ENCODE data around the gene GLRA2. TPM values are rescaled to one million over a fixed set of nuclear protein-coding genes. Genes with fewer than 3 reads are reported as not detected.
"Not testable (repeated sequence)": the region's sequence is repeated elsewhere in the genome, so short reads cannot be mapped to it uniquely, and the experiment has no call there.

GLRA2 gene
- total and polyA plus RNA-seq, 3 donors from 2014 or later = 0.31 TPM; not detected in 2

DNA sequence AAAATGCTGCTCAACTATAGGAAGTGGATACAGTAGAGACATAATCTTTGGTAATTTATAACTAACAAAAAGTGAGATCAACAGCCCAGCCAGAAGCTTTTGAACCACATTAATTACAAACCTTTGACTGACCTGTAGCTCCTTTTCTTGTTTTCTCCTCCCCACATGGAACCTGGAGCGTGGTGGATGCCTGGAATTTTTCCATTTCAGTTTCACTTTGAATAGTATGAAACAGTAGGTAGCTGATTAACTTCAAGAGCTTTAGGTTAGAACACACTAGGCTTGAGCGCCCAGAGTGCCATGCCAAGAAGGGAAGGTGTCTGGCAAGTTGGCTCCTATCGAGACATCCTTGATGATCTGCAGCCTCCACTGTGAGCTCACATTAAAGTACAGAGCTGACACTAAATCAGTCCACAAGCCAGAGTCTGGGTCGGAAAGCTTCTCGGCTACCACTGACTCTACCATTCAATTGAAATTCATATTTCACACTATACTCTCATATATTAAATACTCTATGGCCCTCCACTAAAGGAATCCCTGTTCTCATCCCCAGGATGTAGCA lies 143.4 kb downstream of the GLRA2 start:
- 89 to 98% methylated on average over 4 to 5 of the region's 5 CpGs for WGBS, 2 donors
- no peak for TF ChIP-seq POLR2A (IDR thresholded peaks at IDR 0.05)
- TF ChIP-seq, protein P1, sequence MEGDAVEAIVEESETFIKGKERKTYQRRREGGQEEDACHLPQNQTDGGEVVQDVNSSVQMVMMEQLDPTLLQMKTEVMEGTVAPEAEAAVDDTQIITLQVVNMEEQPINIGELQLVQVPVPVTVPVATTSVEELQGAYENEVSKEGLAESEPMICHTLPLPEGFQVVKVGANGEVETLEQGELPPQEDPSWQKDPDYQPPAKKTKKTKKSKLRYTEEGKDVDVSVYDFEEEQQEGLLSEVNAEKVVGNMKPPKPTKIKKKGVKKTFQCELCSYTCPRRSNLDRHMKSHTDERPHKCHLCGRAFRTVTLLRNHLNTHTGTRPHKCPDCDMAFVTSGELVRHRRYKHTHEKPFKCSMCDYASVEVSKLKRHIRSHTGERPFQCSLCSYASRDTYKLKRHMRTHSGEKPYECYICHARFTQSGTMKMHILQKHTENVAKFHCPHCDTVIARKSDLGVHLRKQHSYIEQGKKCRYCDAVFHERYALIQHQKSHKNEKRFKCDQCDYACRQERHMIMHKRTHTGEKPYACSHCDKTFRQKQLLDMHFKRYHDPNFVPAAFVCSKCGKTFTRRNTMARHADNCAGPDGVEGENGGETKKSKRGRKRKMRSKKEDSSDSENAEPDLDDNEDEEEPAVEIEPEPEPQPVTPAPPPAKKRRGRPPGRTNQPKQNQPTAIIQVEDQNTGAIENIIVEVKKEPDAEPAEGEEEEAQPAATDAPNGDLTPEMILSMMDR (IDR thresholded peaks at IDR 0.05) = no peak

DNA sequence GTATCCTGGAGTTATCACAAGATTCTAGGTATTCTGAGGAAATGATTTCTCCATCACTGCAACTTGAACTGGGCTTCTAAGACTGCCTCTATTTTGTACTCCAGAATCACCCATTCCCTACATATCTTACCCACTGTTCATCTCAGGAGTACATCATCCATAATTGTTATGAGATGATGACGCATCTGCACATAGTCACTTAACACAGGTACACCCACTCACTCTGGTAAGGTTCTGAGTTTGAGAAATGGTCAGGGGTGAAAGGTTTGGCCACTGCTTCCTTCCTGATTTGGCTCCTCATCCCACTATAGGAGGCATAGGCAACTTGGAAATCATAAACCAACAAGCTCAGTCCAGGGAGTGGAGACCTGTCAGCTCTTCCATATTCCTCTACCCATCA lies 143.9 kb downstream of the GLRA2 start:
- Histone ChIP-seq H3K4me1 (no peaks in the 10 kb centered on the region), H3K27ac (no peak overlapping the region), H3K9me3 (no peaks in the 10 kb centered on the region), H3K36me3 (ENCODE audit: low read depth, missing control alignments) (no peaks in the 10 kb centered on the region), H3K27me3 (no peaks in the 10 kb centered on the region), H3K4me3 (no peak overlapping the region)
- 100% methylated on average over 1 of the region's 1 CpG for WGBS, 2 donors
- DNase-seq = no peak
- intact Hi-C loops (cut with DNase I; ENCODE audit: low total_unique reads) = no loop called here
- no peak for TF ChIP-seq POLR2A (IDR thresholded peaks at IDR 0.05)
- TF ChIP-seq, protein P1 (IDR thresholded peaks at IDR 0.05) = no peak

More for the DNA sequence above, 143.4 kb downstream of the GLRA2 start:
- Histone ChIP-seq H3K36me3 (ENCODE audit: low read depth, missing control alignments) (no peaks in the 10 kb centered on the region), H3K4me3 (no peak overlapping the region), H3K27me3 (no peaks in the 10 kb centered on the region), H3K9me3 (no peaks in the 10 kb centered on the region), H3K4me1 (no peaks in the 10 kb centered on the region), H3K27ac (no peak overlapping the region)
- intact Hi-C loops (cut with DNase I; ENCODE audit: low total_unique reads) = no loop called here
- no peak for DNase-seq

DNA sequence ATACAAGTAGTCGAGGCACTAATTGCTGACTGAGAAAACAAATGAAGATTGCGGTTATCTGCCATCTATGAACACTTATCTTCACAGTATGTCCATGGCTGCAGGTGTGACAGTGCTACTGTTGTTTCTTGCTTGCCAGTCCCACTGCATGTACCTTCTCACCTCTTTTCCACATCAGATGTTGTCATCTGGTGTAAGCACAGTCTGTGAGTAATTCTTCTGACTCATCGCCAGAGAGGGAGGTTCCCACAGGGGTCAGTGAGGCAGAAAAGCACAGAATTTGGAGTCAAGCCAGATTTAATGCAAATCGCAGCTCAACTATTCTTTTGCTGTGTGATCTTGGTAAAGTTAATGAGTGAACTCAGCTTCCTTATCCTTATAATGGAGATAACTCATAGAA lies 144.4 kb downstream of the GLRA2 start:
- no peak for DNase-seq
- H3K4me1 ChIP-seq = no peaks in the 10 kb centered on the region
- no peak overlapping the region for H3K4me3 ChIP-seq
- no peaks in the 10 kb centered on the region for H3K27me3 ChIP-seq
- H3K36me3 ChIP-seq (ENCODE audit: low read depth, missing control alignments) = no peaks in the 10 kb centered on the region
- H3K27ac ChIP-seq = no peak overlapping the region
- no peaks in the 10 kb centered on the region for H3K9me3 ChIP-seq
- WGBS, 2 donors = 54 to 77% methylated on average over 4 of the region's 4 CpGs
- intact Hi-C loops (cut with DNase I; ENCODE audit: low total_unique reads) = no loop called here
- TF ChIP-seq POLR2A (IDR thresholded peaks at IDR 0.05) = no peak

DNA sequence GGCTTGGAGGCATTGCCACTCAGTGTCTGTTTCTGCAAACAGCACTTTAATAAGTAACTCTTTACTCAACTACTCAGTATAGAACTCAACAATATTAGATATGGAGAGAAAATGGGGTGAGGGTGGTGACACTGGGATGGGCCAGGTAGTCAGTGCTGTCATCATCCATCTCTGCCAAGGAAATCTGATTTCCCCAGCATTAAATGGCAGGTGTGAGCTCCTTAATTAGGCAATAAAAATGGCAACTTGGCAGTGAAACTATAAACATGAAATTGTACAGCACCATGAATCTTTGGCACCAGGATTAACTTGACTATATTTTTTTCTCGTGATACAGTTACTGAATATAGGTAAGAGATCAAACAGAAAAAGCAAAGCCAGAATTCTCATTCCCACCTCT lies 146.2 kb downstream of the GLRA2 start:
- H3K9me3 ChIP-seq = no peaks in the 10 kb centered on the region
- no peaks in the 10 kb centered on the region for H3K4me1 ChIP-seq
- H3K27me3 ChIP-seq = no peaks in the 10 kb centered on the region
- intact Hi-C loops (cut with DNase I; ENCODE audit: low total_unique reads) = no loop called here
- no peak overlapping the region for H3K27ac ChIP-seq
- no peak for DNase-seq
- no peak overlapping the region for H3K4me3 ChIP-seq
- WGBS, 2 donors = 92 to 100% methylated on average over 1 of the region's 1 CpG
- no peaks in the 10 kb centered on the region for H3K36me3 ChIP-seq (ENCODE audit: low read depth, missing control alignments)
- TF ChIP-seq, protein P1 (IDR thresholded peaks at IDR 0.05) = no peak
- TF ChIP-seq POLR2A (IDR thresholded peaks at IDR 0.05) = no peak

DNA sequence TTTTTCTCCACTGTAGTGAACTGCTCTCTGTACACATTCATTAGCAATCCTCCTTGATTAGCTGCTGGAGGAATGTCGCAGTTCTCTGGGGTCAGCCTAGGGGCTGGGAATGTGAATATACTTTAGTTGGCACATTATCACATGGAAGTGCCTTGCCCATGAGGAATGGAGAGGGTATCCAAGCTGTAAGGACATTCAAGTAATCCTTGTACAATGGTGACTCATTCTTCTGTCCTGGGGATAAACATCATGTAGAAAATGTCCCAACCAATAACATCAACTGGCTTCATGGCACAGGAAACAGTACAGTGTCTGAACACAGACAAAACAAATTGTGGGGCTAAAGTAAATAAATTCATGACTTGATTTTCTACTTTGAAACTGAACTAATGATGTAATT lies 147.1 kb downstream of the GLRA2 start:
- no peak overlapping the region for H3K4me3 ChIP-seq
- no peaks in the 10 kb centered on the region for H3K9me3 ChIP-seq
- H3K27ac ChIP-seq = no peak overlapping the region
- WGBS, 2 donors = 93 to 100% methylated on average over 1 of the region's 1 CpG
- intact Hi-C loops (cut with DNase I; ENCODE audit: low total_unique reads) = no loop called here
- no peaks in the 10 kb centered on the region for H3K27me3 ChIP-seq
- TF ChIP-seq, protein P1 (IDR thresholded peaks at IDR 0.05) = no peak
- TF ChIP-seq POLR2A (IDR thresholded peaks at IDR 0.05) = no peak
- DNase-seq = no peak
- H3K36me3 ChIP-seq (ENCODE audit: low read depth, missing control alignments) = no peaks in the 10 kb centered on the region
- H3K4me1 ChIP-seq = no peaks in the 10 kb centered on the region

DNA sequence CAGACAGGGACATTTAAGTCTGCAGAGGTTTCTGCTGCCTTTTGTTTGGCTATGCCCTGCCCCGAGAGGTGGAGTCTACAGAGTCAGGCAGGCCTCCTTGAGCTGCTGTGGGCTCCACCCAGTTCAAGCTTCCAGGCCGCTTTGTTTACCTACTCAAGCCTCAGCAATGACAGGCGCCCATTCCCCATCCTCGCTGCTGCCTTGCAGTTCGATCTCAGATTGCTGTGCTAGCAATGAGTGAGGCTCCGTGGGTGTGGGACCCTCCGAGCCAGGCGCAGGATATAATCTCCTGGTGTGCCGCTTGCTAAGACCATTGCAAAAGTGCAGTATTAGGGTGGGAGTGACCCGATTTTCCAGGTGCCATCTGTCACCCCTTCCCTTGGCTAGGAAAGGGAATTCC lies 159.0 kb downstream of the GLRA2 start:
- H3K4me3 ChIP-seq; H3K4me1 ChIP-seq; H3K27ac ChIP-seq; intact Hi-C loops (cut with DNase I; ENCODE audit: low total_unique reads); H3K36me3 ChIP-seq (ENCODE audit: low read depth, missing control alignments); DNase-seq; H3K27me3 ChIP-seq; H3K9me3 ChIP-seq: not testable (repeated sequence)
- 92% methylated on average over 10 of the region's 10 CpGs; no CpG with 5 or more reads in 1 of the 2 donors for WGBS, 2 donors
